ENCODE data around the gene MRTO4.
"Not testable (repeated sequence)": the region's sequence is repeated elsewhere in the genome, so short reads cannot be mapped to it uniquely, and the experiment has no call there.

MRTO4 gene

GRCh38 chr1:19251305-19252196 is at the start of gene MRTO4, which contains the start of gene EMC1:
TSS of gene MRTO4 (plus strand) at chr1:19251805. CDS start at chr1:19251836, 31 bp downstream.
TSS of gene EMC1 (minus strand) at chr1:19251524. CDS start at chr1:19251509, 15 bp downstream.
- DNase-seq: peak; percentile 83

- DNase-seq: peak; percentile 37
Observed at GRCh38 chr1:19202396-19202795, 49.2 kb upstream of the MRTO4 start.

- no peak for DNase-seq
Observed at GRCh38 chr1:19203440-19203839, 48.2 kb upstream of the MRTO4 start.

- DNase-seq: no peak
Observed at GRCh38 chr1:19204446-19205266, 46.9 kb upstream of the MRTO4 start.

GRCh38 chr1:19205403-19205802 is 46.2 kb upstream of the MRTO4 start:
- no peak for DNase-seq

- peak; percentile 36 for DNase-seq
Observed at GRCh38 chr1:19205845-19206244, 45.8 kb upstream of the MRTO4 start.

GRCh38 chr1:19206947-19207346 is 44.7 kb upstream of the MRTO4 start:
- DNase-seq: peak; percentile 64

- DNase-seq: peak; percentile 13
Observed at GRCh38 chr1:19208710-19209438, 42.7 kb upstream of the MRTO4 start.

GRCh38 chr1:19209439-19209989 is 42.1 kb upstream of the MRTO4 start:
- DNase-seq: peak; percentile 67

GRCh38 chr1:19209990-19210771 is 41.4 kb upstream of the MRTO4 start, which contains the start of gene UBR4:
TSS of gene UBR4 (minus strand) at chr1:19210266. CDS start at chr1:19210248, 18 bp downstream.
- peak; percentile 94 for DNase-seq

GRCh38 chr1:19210772-19211549 is 40.6 kb upstream of the MRTO4 start:
- DNase-seq: peak; percentile 35

GRCh38 chr1:19212167-19212566 is 39.4 kb upstream of the MRTO4 start:
- DNase-seq: no peak

GRCh38 chr1:19213580-19213979 is 38.0 kb upstream of the MRTO4 start:
- no peak for DNase-seq

- not testable (repeated sequence) for DNase-seq
Observed at GRCh38 chr1:19216585-19216984, 35.0 kb upstream of the MRTO4 start.

- DNase-seq: no peak
Observed at GRCh38 chr1:19219451-19219850, 32.2 kb upstream of the MRTO4 start.

GRCh38 chr1:19220080-19220846 is 31.3 kb upstream of the MRTO4 start:
- DNase-seq: no peak

GRCh38 chr1:19220991-19221390 is 30.6 kb upstream of the MRTO4 start:
- DNase-seq: no peak

GRCh38 chr1:19222573-19222972 is 29.0 kb upstream of the MRTO4 start:
- DNase-seq: no peak

- no peak for DNase-seq
Observed at GRCh38 chr1:19222979-19223824, 28.4 kb upstream of the MRTO4 start.

Measured in hematopoietic multipotent progenitor cell treated with erythropoietin and hydrocortisone succinate and interleukin-3 and kit ligand, for 8 days (in vitro differentiated cells).